ENCODE results near the gene GEN1.
A peak's percentile ranks its signal among the peaks of the same experiment; 100 is the strongest.

Gene GEN1

GRCh38 chr2:17793803-17794354, 39.9 kb downstream of the GEN1 start:
- Mint-ChIP-seq H3K9me3 (no peaks in the 10 kb centered on the region), H3K4me1 (peaks cover 57% of the 10 kb centered on the region), H3K36me3 (ENCODE audit: low read depth) (no peaks in the 10 kb centered on the region), H3K27me3 (ENCODE audit: low read depth) (no peaks in the 10 kb centered on the region), H3K4me3 (peak overlapping the region in 2 of 3 experiments; percentile 9 to 12), H3K27ac (peak overlapping the region; percentile 57 to 89 (median 77))
- no peak for TF ChIP-seq CTCF (IDR thresholded peaks at IDR 0.05; ENCODE audit: unreplicated experiment in 3 of 3)

DNA sequence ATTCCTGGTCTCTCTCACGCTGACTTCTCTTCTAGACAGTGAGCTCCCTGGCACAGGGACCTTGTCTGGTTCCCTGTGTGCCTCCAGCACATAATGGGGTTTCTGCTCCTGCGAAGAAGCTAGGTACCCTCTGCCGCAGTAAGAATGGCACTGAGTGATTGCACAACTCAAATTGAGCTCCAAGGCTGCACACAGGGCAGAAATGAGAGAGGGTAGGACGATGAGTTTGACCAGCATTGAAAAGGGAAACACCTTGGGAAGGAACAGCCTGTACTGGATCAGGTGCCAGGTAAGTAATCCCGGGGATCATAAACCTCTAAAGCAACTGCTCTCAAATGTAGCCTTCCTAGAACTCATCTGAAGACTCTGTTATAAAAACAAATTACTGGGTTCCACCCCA, 41.4 kb downstream of the GEN1 start:
- peak overlapping the region; percentile 2 to 77 (median 26) for H3K27ac Mint-ChIP-seq
- no peaks in the 10 kb centered on the region for H3K9me3 Mint-ChIP-seq
- peak overlapping the region in 1 of 3 experiments; percentile 55 for H3K4me3 Mint-ChIP-seq
- no peaks in the 10 kb centered on the region for H3K27me3 Mint-ChIP-seq (ENCODE audit: low read depth)
- no peak for TF ChIP-seq CTCF (IDR thresholded peaks at IDR 0.05; ENCODE audit: unreplicated experiment in 3 of 3)
- peaks cover 60% of the 10 kb centered on the region for H3K4me1 Mint-ChIP-seq
- no peaks in the 10 kb centered on the region for H3K36me3 Mint-ChIP-seq (ENCODE audit: low read depth)

DNA sequence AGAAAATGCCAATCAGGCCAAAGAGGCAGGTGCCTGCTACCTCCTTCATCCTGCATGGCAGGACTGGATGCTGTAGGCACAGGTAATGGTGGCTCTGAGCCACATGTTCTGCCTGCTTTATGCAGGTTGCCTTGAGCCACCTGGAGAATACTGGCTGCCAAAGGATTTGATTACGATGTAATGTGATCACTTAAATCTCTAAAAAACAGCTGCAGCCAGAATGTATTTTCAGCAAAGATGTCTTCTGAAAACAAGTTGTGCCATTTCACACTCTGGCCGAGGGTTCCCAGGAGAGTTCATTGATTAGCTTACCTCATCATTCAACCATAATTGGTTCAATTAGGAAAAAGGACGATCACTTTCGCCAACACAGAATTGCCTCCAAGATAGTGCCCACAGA, 44.4 kb downstream of the GEN1 start:
- Mint-ChIP-seq H3K4me1 (peaks cover 52% of the 10 kb centered on the region), H3K36me3 (ENCODE audit: low read depth) (no peaks in the 10 kb centered on the region), H3K9me3 (no peaks in the 10 kb centered on the region), H3K27me3 (ENCODE audit: low read depth) (no peaks in the 10 kb centered on the region), H3K27ac (peak overlapping the region; percentile 59 to 91 (median 88)), H3K4me3 (peak overlapping the region; percentile 56 to 91 (median 86))
- TF ChIP-seq CTCF (IDR thresholded peaks at IDR 0.05; ENCODE audit: unreplicated experiment in 3 of 3): no peak

DNA sequence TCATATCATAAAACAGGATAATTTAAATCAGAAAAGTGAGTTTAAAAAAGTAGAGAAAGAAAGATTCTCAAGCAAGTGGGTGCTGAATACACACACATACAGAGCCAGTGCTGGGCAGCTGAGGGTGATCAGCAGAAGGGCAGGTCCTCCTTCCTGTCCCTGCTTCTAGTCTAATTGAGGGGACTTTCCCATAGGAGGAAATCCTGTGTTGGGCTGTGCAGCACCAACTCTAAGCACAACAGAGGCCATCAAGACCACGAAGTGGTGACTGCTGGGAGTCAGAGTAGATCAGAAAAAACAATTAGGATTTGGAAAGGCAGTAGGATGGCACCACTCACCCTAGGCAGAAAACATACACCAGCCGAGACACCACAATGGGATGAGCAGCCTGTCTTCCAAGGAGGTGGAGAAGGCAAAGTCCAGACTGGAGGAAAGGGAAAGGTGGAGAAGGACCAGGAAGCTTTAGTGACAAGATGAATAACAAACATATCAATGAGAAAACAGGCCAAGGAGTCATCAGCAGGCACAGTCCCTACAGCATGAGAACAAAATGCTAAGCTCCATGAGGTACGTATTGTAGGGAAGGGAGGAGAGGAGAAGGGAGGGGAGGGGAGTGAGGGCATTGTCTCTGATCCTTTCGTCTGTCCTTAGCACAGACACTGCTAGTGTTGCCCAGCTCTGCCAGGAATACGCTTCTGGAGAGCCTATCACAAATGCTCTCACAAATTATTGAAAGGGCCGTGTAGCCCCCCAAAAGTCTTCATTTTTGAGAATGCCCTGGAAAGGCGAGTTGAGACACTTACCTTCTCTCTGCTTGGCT, 45.6 kb downstream of the GEN1 start:
- H3K27me3 Mint-ChIP-seq (ENCODE audit: low read depth): no peaks in the 10 kb centered on the region
- H3K4me3 Mint-ChIP-seq: peak overlapping the region; percentile 59 to 91 (median 86)
- no peak for TF ChIP-seq CTCF (IDR thresholded peaks at IDR 0.05; ENCODE audit: unreplicated experiment in 3 of 3)
- H3K27ac Mint-ChIP-seq: peak overlapping the region; percentile 88 to 92 (median 91)
- H3K4me1 Mint-ChIP-seq: peaks cover 57% of the 10 kb centered on the region
- no peaks in the 10 kb centered on the region for H3K9me3 Mint-ChIP-seq
- no peaks in the 10 kb centered on the region for H3K36me3 Mint-ChIP-seq (ENCODE audit: low read depth)

DNA sequence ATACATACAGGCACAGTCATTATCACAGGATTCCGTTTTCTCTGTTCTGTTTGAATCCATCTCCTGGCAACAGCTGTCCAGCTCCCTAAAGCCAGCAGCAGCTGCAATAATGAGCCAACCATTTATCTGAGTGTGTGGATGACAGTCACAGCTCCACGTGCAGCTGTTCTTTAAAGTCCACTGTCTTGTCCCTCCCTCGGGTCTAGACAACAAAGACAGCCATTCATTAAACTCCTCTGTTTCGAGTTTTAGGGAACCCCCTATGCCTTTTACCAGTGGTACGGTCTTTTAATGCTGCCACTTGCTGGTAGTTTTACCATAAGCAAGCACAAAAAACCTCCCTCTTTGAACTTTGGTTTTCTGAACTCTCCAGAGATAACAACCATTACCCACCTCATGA, 46.3 kb downstream of the GEN1 start:
- Mint-ChIP-seq H3K36me3 (ENCODE audit: low read depth) (no peaks in the 10 kb centered on the region), H3K27me3 (ENCODE audit: low read depth) (no peaks in the 10 kb centered on the region), H3K27ac (peak overlapping the region; percentile 88 to 92 (median 91)), H3K9me3 (no peaks in the 10 kb centered on the region), H3K4me3 (peak overlapping the region in 2 of 3 experiments; percentile 86 to 91), H3K4me1 (peaks cover 54% of the 10 kb centered on the region)
- no peak for TF ChIP-seq CTCF (IDR thresholded peaks at IDR 0.05; ENCODE audit: unreplicated experiment in 3 of 3)
